Measurements from ENCODE around the gene ZNF711. TPM values are rescaled to one million over a fixed set of nuclear protein-coding genes. Genes with fewer than 3 reads are reported as not detected.

The ZNF711 gene
- total RNA-seq, 1 experiment from 2014 or later: 12.7 TPM

DNA sequence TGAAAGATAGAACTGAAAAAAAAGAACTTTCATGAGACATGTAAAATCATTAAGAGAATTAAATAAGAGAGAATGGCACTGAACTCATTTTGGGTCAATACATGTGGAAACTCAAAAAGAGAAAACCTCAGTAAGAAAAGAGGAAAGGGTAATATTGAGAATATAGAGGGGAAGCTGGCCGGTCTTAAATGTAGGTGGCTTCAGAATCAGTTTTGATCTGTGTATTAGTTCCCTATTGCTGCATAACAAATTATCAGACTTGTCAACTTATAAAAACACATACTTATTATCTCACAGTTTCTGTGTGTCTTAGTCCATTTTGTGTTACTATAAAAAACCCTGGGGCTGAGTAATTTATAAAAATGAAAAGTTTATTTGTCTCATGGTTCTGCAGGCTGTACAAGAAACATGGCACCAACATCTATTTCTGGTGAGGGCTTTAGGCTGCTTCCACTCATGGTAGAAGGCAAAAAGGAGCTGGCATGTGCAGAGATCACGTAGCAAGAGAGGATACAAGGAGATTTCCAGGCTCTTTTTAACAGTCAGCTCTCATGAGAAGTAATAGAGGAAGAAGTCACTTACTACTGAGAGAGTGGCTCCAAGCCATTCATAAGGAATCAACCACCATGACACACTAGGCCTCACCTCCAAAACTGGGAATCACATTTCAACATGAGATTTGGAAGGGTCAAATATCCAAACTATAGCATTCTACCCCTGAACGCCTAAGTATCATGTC lies 29.8 kb upstream of the ZNF711 start:
- intact Hi-C loops (cut with micrococcal nuclease; ENCODE audit: unreplicated experiment): no loop called here
- Histone ChIP-seq H3K36me3 (ENCODE audit: control insufficient read depth, insufficient read depth, low read length) (no peaks in the 10 kb centered on the region), H3K27me3 (replicated peaks; ENCODE audit: control insufficient read depth, insufficient read depth, low read length) (no peaks in the 10 kb centered on the region), H3K4me3 (ENCODE audit: low read depth, low read length) (no peak overlapping the region), H3K4me1 (no peaks in the 10 kb centered on the region), H3K9me3 (no peaks in the 10 kb centered on the region)
- ChIA-PET POLR2A (no interaction called here), CTCF (no interaction called here)
- BruUV-seq (replicated peaks): no TSS peak
- no peak for DNase-seq
- H3K9me3 Mint-ChIP-seq (ENCODE audit: unreplicated experiment): peaks cover 11% of the 10 kb centered on the region
- H3K36me3 Mint-ChIP-seq (ENCODE audit: insufficient read depth, unreplicated experiment): no peaks in the 10 kb centered on the region
- no peak overlapping the region for H3K4me3 Mint-ChIP-seq (ENCODE audit: unreplicated experiment)
- H3K27ac Mint-ChIP-seq (ENCODE audit: unreplicated experiment): no peak overlapping the region
- H3K27me3 Mint-ChIP-seq (ENCODE audit: insufficient read depth, unreplicated experiment): no peaks in the 10 kb centered on the region
- H3K4me1 Mint-ChIP-seq (ENCODE audit: low read depth, unreplicated experiment): no peaks in the 10 kb centered on the region
- TF ChIP-seq, protein P1, sequence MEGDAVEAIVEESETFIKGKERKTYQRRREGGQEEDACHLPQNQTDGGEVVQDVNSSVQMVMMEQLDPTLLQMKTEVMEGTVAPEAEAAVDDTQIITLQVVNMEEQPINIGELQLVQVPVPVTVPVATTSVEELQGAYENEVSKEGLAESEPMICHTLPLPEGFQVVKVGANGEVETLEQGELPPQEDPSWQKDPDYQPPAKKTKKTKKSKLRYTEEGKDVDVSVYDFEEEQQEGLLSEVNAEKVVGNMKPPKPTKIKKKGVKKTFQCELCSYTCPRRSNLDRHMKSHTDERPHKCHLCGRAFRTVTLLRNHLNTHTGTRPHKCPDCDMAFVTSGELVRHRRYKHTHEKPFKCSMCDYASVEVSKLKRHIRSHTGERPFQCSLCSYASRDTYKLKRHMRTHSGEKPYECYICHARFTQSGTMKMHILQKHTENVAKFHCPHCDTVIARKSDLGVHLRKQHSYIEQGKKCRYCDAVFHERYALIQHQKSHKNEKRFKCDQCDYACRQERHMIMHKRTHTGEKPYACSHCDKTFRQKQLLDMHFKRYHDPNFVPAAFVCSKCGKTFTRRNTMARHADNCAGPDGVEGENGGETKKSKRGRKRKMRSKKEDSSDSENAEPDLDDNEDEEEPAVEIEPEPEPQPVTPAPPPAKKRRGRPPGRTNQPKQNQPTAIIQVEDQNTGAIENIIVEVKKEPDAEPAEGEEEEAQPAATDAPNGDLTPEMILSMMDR (IDR thresholded peaks at IDR 0.05; ENCODE audit: insufficient read depth in 1 of 2, low read depth in 1 of 2, low read length in 1 of 2, severe bottlenecking in 1 of 2, unreplicated experiment in 1 of 2): no peak

DNA sequence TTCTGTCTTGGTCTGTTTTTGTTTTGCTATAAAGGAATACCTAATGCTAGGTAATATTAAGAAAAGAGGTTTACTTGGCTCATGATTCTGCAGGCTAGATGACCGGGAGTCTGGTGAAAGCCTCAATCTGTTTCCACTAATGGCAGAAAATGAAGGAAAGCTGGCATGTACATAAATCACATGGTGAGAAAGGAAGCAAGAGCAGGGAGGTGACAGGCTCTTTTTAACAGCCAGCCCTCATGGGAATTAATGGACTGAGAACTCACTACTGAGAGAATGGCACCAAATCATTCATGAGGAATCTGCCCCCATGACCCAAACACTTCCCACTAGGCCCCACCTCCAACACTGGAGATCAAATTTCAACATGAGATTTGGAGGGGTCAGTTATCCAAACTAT lies 27.8 kb upstream of the ZNF711 start:
- DNase-seq: no peak
- Histone ChIP-seq H3K27me3 (replicated peaks; ENCODE audit: control insufficient read depth, insufficient read depth, low read length) (no peaks in the 10 kb centered on the region), H3K36me3 (ENCODE audit: control insufficient read depth, insufficient read depth, low read length) (no peaks in the 10 kb centered on the region), H3K4me3 (ENCODE audit: low read depth, low read length) (no peak overlapping the region), H3K9me3 (no peaks in the 10 kb centered on the region), H3K4me1 (no peaks in the 10 kb centered on the region)
- no peak overlapping the region for H3K4me3 Mint-ChIP-seq (ENCODE audit: unreplicated experiment)
- H3K27ac Mint-ChIP-seq (ENCODE audit: unreplicated experiment): no peak overlapping the region
- POLR2A ChIA-PET: no interaction called here
- intact Hi-C loops (cut with micrococcal nuclease; ENCODE audit: unreplicated experiment): no loop called here
- no peaks in the 10 kb centered on the region for H3K4me1 Mint-ChIP-seq (ENCODE audit: low read depth, unreplicated experiment)
- CTCF ChIA-PET: no interaction called here
- H3K9me3 Mint-ChIP-seq (ENCODE audit: unreplicated experiment): no peaks in the 10 kb centered on the region
- BruUV-seq (replicated peaks): no TSS peak
- H3K27me3 Mint-ChIP-seq (ENCODE audit: insufficient read depth, unreplicated experiment): no peaks in the 10 kb centered on the region
- no peaks in the 10 kb centered on the region for H3K36me3 Mint-ChIP-seq (ENCODE audit: insufficient read depth, unreplicated experiment)
- TF ChIP-seq, protein P1 (IDR thresholded peaks at IDR 0.05; ENCODE audit: insufficient read depth in 1 of 2, low read depth in 1 of 2, low read length in 1 of 2, severe bottlenecking in 1 of 2, unreplicated experiment in 1 of 2): no peak

DNA sequence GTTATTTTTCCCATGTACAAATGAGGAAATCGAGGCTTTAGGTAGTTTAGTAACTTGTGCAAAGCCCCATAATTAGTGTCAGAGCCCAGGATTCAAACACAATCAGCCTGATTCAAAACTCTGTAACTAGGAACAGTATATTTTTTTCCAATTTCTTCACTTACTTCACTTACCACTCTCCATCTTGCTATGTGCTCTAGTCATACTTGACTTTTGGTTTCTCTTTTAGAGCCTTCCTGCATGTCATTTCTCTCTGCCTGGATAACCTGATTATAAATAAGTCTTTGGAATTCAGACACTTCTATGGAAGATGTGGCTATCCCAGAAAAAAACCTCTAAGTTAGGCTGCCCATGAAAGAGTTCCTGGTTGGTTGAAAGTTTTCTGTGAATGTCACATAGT lies 22.4 kb upstream of the ZNF711 start:
- no peak overlapping the region for H3K27ac Mint-ChIP-seq (ENCODE audit: unreplicated experiment)
- no peaks in the 10 kb centered on the region for H3K27me3 ChIP-seq (replicated peaks; ENCODE audit: control insufficient read depth, insufficient read depth, low read length)
- no TSS peak for BruUV-seq (replicated peaks)
- no peak overlapping the region for H3K4me3 ChIP-seq (ENCODE audit: low read depth, low read length)
- H3K36me3 ChIP-seq (ENCODE audit: control insufficient read depth, insufficient read depth, low read length): no peaks in the 10 kb centered on the region
- no peaks in the 10 kb centered on the region for H3K9me3 ChIP-seq
- H3K4me1 ChIP-seq: no peaks in the 10 kb centered on the region
- no peak overlapping the region for H3K4me3 Mint-ChIP-seq (ENCODE audit: unreplicated experiment)
- TF ChIP-seq, protein P1 (IDR thresholded peaks at IDR 0.05; ENCODE audit: insufficient read depth in 1 of 2, low read depth in 1 of 2, low read length in 1 of 2, severe bottlenecking in 1 of 2, unreplicated experiment in 1 of 2): no peak
- no peaks in the 10 kb centered on the region for H3K9me3 Mint-ChIP-seq (ENCODE audit: unreplicated experiment)
- H3K36me3 Mint-ChIP-seq (ENCODE audit: insufficient read depth, unreplicated experiment): no peaks in the 10 kb centered on the region
- DNase-seq: no peak
- POLR2A ChIA-PET: no interaction called here
- CTCF ChIA-PET: no interaction called here
- H3K27me3 Mint-ChIP-seq (ENCODE audit: insufficient read depth, unreplicated experiment): no peaks in the 10 kb centered on the region
- intact Hi-C loops (cut with micrococcal nuclease; ENCODE audit: unreplicated experiment): no loop called here
- H3K4me1 Mint-ChIP-seq (ENCODE audit: low read depth, unreplicated experiment): no peaks in the 10 kb centered on the region

Data from Caco-2 (cell line).